Measurements from ENCODE around the gene FANCC. TPM values are rescaled to one million over a fixed set of nuclear protein-coding genes. Genes with fewer than 3 reads are reported as not detected.

FANCC gene
- total RNA-seq, 2 donors from 2014 or later: 10.5 to 23.6 TPM

DNA sequence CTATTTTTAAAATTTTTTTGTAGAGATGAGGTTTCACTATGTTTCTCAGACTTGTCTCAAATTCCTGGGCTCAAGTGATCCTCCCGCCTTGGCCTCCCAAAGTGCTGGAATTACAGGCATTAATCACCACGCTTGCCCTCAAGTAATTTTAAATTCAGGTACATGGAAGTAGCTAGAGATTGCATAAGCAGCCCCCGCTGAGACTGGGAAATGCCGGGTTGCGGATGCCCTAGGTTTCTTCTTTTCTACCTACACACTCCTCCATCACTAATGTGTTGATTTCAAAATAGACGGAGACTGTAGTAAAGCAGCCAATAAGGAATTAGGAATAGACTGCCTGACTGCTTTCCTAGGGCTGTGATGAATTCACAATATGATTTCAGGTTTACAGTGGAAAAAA lies 202.4 kb downstream of the FANCC start:
- no peaks in the 10 kb centered on the region for H3K4me1 ChIP-seq
- intact Hi-C loops (cut with DNase I): no loop called here
- TF ChIP-seq, protein P1, sequence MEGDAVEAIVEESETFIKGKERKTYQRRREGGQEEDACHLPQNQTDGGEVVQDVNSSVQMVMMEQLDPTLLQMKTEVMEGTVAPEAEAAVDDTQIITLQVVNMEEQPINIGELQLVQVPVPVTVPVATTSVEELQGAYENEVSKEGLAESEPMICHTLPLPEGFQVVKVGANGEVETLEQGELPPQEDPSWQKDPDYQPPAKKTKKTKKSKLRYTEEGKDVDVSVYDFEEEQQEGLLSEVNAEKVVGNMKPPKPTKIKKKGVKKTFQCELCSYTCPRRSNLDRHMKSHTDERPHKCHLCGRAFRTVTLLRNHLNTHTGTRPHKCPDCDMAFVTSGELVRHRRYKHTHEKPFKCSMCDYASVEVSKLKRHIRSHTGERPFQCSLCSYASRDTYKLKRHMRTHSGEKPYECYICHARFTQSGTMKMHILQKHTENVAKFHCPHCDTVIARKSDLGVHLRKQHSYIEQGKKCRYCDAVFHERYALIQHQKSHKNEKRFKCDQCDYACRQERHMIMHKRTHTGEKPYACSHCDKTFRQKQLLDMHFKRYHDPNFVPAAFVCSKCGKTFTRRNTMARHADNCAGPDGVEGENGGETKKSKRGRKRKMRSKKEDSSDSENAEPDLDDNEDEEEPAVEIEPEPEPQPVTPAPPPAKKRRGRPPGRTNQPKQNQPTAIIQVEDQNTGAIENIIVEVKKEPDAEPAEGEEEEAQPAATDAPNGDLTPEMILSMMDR (IDR thresholded peaks at IDR 0.05): no peak
- no peaks in the 10 kb centered on the region for H3K27me3 ChIP-seq
- H3K9ac ChIP-seq (ENCODE audit: low read depth in 2 of 2, low read length in 2 of 2): no peak overlapping the region
- H3K9me3 ChIP-seq: no peaks in the 10 kb centered on the region
- no peaks in the 10 kb centered on the region for H3K36me3 ChIP-seq
- DNase-seq: no peak
- H3K27ac ChIP-seq: no peak overlapping the region
- H3K4me3 ChIP-seq: no peak overlapping the region

DNA sequence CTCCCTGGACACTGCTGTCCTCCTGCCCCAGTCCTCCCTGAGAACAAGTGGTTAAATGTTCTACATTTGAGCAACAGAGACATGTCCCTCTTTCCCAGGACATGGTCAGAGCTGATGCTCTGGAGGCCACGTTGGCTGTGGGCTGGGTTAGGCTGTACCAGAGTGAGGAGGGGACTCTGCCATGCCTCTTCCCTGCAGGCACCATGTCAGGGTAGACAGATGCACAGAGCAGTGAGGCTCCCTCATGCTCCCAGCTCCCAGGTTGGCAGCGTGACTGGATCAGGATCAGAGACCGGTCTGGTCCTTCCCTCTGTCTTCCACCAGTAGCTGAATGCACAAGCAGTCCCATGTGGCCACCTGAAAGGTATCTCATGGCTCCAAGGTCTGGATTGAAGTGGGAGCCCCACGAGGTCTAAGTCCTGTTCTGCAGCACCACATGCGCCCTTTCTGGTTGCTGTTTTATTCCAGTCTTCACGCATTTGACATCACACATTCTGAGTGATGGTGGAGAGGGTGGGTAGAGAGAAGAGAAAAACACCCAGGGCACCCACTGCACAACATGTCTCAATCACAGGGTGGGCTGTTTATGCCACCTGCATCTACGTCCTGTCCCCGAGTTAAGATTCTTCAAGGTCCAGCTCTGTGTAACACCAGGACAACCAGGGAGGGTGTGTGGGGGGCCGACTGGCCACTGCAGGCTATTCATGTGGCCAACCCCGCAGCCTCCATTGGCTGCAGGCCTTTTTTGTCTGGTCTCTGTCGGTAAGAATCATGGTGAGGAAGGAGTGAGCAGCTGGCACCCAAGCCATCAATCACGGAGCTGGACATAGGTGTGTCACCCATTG lies 204.9 kb downstream of the FANCC start:
- TF ChIP-seq, protein P1 (IDR thresholded peaks at IDR 0.05): no peak
- H3K27ac ChIP-seq: no peak overlapping the region
- intact Hi-C loops (cut with DNase I): no loop called here
- H3K9ac ChIP-seq (ENCODE audit: low read depth in 2 of 2, low read length in 2 of 2): no peak overlapping the region
- no peak overlapping the region for H3K4me3 ChIP-seq
- no peaks in the 10 kb centered on the region for H3K9me3 ChIP-seq
- no peaks in the 10 kb centered on the region for H3K27me3 ChIP-seq
- no peak for DNase-seq
- H3K36me3 ChIP-seq: no peaks in the 10 kb centered on the region
- H3K4me1 ChIP-seq: no peaks in the 10 kb centered on the region

DNA sequence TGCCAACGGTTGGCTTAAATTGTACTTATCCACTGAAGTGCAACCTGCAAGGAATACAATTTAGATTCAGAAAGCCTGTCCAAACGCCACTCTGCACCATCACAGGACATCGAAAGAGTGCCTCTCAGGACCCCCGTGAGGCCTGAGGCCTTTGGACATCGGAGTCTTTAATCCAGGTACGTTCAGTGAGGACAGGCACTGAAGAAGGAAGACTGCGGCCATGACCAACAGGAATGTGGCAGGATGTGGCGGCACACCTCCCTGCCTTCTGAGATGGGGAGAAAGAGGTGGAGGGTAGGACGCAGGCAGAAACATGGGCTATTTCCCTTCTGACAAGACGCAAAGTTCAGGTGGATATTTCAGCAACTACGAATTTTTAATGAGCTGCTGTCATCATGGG lies 205.8 kb downstream of the FANCC start:
- no peaks in the 10 kb centered on the region for H3K4me1 ChIP-seq

DNA sequence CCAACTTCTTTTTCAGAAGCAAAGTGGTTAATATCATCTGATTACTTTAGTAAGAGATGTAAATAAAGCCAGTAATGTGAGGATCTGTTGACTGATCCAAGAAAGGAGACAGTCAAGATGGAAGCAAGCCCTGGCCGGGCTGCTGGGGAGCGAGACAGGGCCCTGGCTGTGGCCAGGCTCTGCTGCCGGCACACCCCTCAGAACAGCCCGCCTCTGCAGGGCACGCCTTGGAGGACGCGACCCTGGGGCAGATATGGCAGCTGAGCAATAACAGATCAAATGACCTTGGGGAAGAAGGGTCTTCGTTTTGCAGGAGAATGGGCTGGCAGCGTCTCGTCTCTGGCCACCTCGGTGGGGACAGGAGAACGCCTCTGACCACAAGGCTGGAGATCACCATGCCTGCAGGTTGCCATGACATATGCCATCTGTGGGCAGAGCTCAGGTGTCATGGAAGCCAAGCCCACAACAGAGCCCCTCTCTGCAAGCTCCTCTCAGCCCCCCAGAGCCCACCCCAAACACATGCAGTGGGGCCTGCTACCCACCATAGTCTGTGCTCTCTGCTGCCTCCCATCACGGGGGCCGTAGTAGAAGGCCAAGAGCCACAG lies 206.5 kb downstream of the FANCC start:
- no peaks in the 10 kb centered on the region for H3K36me3 ChIP-seq
- no peak for DNase-seq
- intact Hi-C loops (cut with DNase I): no loop called here

More for the DNA sequence above, 205.8 kb downstream of the FANCC start:
- TF ChIP-seq, protein P1 (IDR thresholded peaks at IDR 0.05): no peak
- DNase-seq: no peak
- H3K4me3 ChIP-seq: no peak overlapping the region
- H3K9me3 ChIP-seq: no peaks in the 10 kb centered on the region
- H3K36me3 ChIP-seq: no peaks in the 10 kb centered on the region
- no peak overlapping the region for H3K9ac ChIP-seq (ENCODE audit: low read depth in 2 of 2, low read length in 2 of 2)
- H3K27ac ChIP-seq: no peak overlapping the region
- intact Hi-C loops (cut with DNase I): no loop called here
- no peaks in the 10 kb centered on the region for H3K27me3 ChIP-seq

DNA sequence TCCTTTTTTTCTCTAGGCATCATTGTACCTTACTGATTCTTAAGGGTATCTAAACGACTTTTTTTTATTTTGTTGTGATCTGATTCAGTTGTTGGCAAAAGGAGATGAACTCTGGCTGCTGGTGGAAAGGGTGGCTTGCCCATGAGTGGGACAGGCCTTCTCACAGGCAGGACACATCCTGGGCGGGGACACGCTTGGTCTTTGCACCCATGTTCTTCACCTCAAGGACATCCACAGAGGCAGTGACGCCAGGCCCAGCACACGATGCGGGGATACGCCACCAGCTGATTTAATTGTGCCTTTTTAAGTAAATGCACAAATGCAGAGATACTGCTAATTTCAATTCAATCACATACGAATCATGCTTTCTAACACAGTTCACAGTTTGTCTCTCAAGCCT lies 208.1 kb downstream of the FANCC start:
- Histone ChIP-seq H3K36me3 (no peaks in the 10 kb centered on the region), H3K4me3 (no peak overlapping the region), H3K4me1 (no peaks in the 10 kb centered on the region), H3K27me3 (no peaks in the 10 kb centered on the region), H3K9me3 (no peaks in the 10 kb centered on the region), H3K9ac (ENCODE audit: low read depth in 2 of 2, low read length in 2 of 2) (no peak overlapping the region), H3K27ac (no peak overlapping the region)
- TF ChIP-seq, protein P1 (IDR thresholded peaks at IDR 0.05): no peak
- no peak for DNase-seq
- intact Hi-C loops (cut with DNase I): no loop called here

More for the DNA sequence above, 206.5 kb downstream of the FANCC start:
- Histone ChIP-seq H3K9me3 (no peaks in the 10 kb centered on the region), H3K4me1 (no peaks in the 10 kb centered on the region), H3K27me3 (no peaks in the 10 kb centered on the region), H3K4me3 (no peak overlapping the region), H3K9ac (ENCODE audit: low read depth in 2 of 2, low read length in 2 of 2) (no peak overlapping the region), H3K27ac (no peak overlapping the region)
- TF ChIP-seq, protein P1 (IDR thresholded peaks at IDR 0.05): no peak
